ENCODE data around the gene TMEM9. TPM values are rescaled to one million over a fixed set of nuclear protein-coding genes. Genes with fewer than 3 reads are reported as not detected.

TMEM9 gene
- total and polyA plus RNA-seq, 9 of the 15 experiments (the other 6 are each of a cell fraction or from before 2014, with no cell fraction given): 30.4 to 107 (median 67.6) TPM

DNA sequence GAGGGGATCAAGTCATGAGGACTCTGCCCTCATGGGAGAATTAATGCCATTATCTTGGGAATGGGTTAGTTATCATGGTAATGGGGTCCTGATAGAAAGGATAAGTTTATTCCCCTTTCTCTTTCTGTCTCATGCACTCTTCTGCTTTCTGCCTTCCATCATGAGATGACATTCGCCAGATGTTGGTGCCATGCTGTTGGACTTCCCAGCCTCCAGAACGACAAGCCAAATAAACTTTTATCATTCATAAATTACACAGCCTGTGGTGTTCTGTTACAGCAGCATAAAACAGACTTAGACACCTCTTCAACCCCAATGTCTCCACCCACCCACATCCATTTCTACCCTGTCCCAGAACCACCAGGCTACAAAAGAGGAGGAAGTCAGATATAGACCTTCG is 24.4 kb upstream of the TMEM9 start:
- CTCF ChIA-PET (ENCODE audit: low intra/inter-chr PET ratio): no interaction called here
- H3K9ac ChIP-seq (ENCODE audit: insufficient read depth in 1 of 2, low read depth in 2 of 2, low read length in 2 of 2): no peak overlapping the region
- no peaks in the 10 kb centered on the region for H3K9me3 ChIP-seq (replicated peaks; ENCODE audit: control insufficient read depth, insufficient read depth, low read depth, low read length)
- FAIRE-seq (no peak), DNase-seq (ENCODE audit: extremely low read depth in 1 of 4, low spot score in 3 of 4) (no peak), ATAC-seq (no peak)
- POLR2A ChIA-PET: no interaction called here
- WGBS (ENCODE audit: insufficient coverage, low coverage, missing lambda C conversion rate): 0% methylated on average over 3 of the region's 3 CpGs
- peaks cover 29 to 42% of the 10 kb centered on the region in 2 experiments for H3K27me3 ChIP-seq (ENCODE audit: control insufficient read depth in 2 of 2, insufficient read depth in 2 of 2, low read length in 2 of 2)
- H3K4me1 ChIP-seq (replicated peaks in 1 of 2; ENCODE audit: control insufficient read depth in 2 of 2, insufficient read depth in 2 of 2, low read length in 2 of 2): peaks cover 0 to 2% of the 10 kb centered on the region in 2 experiments; a peak in 1 of 5 replicates
- BruUV-seq (replicated peaks): no TSS peak
- in situ Hi-C loops (cut with MboI): no loop called here
- no peaks in the 10 kb centered on the region for H4K20me1 ChIP-seq (replicated peaks; ENCODE audit: control insufficient read depth, insufficient read depth, low read length)
- no peaks in the 10 kb centered on the region for H3K79me2 ChIP-seq (ENCODE audit: control insufficient read depth, insufficient read depth, low read length)
- no peak overlapping the region for H2AFZ ChIP-seq (ENCODE audit: low read depth, low read length)
- no peak overlapping the region for H3K27ac ChIP-seq (ENCODE audit: extremely low read depth, low read depth, low read length)
- intact Hi-C loops (cut with micrococcal nuclease): no loop called here
- TF ChIP-seq, protein P1, sequence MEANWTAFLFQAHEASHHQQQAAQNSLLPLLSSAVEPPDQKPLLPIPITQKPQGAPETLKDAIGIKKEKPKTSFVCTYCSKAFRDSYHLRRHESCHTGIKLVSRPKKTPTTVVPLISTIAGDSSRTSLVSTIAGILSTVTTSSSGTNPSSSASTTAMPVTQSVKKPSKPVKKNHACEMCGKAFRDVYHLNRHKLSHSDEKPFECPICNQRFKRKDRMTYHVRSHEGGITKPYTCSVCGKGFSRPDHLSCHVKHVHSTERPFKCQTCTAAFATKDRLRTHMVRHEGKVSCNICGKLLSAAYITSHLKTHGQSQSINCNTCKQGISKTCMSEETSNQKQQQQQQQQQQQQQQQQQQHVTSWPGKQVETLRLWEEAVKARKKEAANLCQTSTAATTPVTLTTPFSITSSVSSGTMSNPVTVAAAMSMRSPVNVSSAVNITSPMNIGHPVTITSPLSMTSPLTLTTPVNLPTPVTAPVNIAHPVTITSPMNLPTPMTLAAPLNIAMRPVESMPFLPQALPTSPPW (CRISPR knock-in tag; IDR thresholded peaks at IDR 0.05): no peak
- TF ChIP-seq PHF21A (IDR thresholded peaks at IDR 0.05; ENCODE audit: borderline replicate concordance, low read depth): no peak
- TF ChIP-seq PPARD (CRISPR knock-in tag; IDR thresholded peaks at IDR 0.05): no peak
- TF ChIP-seq, protein P2, sequence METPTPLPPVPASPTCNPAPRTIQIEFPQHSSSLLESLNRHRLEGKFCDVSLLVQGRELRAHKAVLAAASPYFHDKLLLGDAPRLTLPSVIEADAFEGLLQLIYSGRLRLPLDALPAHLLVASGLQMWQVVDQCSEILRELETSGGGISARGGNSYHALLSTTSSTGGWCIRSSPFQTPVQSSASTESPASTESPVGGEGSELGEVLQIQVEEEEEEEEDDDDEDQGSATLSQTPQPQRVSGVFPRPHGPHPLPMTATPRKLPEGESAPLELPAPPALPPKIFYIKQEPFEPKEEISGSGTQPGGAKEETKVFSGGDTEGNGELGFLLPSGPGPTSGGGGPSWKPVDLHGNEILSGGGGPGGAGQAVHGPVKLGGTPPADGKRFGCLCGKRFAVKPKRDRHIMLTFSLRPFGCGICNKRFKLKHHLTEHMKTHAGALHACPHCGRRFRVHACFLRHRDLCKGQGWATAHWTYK (CRISPR knock-in tag; IDR thresholded peaks at IDR 0.05): no peak
- no peak for TF ChIP-seq ZNF57 (CRISPR knock-in tag; IDR thresholded peaks at IDR 0.05)
- TF ChIP-seq TOE1 (IDR thresholded peaks at IDR 0.05; ENCODE audit: borderline replicate concordance): no peak
- no peak for TF ChIP-seq TOE1 (CRISPR knock-in tag; IDR thresholded peaks at IDR 0.05; ENCODE audit: borderline replicate concordance, low read depth)
- no peak for TF ChIP-seq LCOR (CRISPR knock-in tag; IDR thresholded peaks at IDR 0.05)
- TF ChIP-seq KDM5B (IDR thresholded peaks at IDR 0.05; ENCODE audit: insufficient replicate concordance, low read depth, low read length): no peak
- no peak for TF ChIP-seq ZNF431 (CRISPR knock-in tag; IDR thresholded peaks at IDR 0.05)
- no peak for TF ChIP-seq TFAM (CRISPR knock-in tag; conservative IDR thresholded peaks at IDR 0.05)
- TF ChIP-seq SMARCC2 (IDR thresholded peaks at IDR 0.05; ENCODE audit: low read depth): no peak
- no peak overlapping the region for H3K4me3 ChIP-seq
- no peak overlapping the region for H3K4me2 ChIP-seq (ENCODE audit: insufficient read depth, low read length)
- no peaks in the 10 kb centered on the region for H3K9me1 ChIP-seq (ENCODE audit: control insufficient read depth, insufficient read depth, low read length)
- H3K36me3 ChIP-seq (ENCODE audit: control insufficient read depth, insufficient read depth, low read length): no peaks in the 10 kb centered on the region

Measured in K562 (cell line).